ENCODE measurements around the gene REL.

Gene REL

GRCh38 chr2:60962528-60962927 is 81.2 kb downstream of the REL start:
- no peak overlapping the region for H3K4me3 ChIP-seq (ENCODE audit: low read length)
- TF ChIP-seq, protein P1, sequence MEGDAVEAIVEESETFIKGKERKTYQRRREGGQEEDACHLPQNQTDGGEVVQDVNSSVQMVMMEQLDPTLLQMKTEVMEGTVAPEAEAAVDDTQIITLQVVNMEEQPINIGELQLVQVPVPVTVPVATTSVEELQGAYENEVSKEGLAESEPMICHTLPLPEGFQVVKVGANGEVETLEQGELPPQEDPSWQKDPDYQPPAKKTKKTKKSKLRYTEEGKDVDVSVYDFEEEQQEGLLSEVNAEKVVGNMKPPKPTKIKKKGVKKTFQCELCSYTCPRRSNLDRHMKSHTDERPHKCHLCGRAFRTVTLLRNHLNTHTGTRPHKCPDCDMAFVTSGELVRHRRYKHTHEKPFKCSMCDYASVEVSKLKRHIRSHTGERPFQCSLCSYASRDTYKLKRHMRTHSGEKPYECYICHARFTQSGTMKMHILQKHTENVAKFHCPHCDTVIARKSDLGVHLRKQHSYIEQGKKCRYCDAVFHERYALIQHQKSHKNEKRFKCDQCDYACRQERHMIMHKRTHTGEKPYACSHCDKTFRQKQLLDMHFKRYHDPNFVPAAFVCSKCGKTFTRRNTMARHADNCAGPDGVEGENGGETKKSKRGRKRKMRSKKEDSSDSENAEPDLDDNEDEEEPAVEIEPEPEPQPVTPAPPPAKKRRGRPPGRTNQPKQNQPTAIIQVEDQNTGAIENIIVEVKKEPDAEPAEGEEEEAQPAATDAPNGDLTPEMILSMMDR (conservative IDR thresholded peaks at IDR 0.05; ENCODE audit: low read length): no peak
- DNase-seq (ENCODE audit: low read depth): no peak

GRCh38 chr2:60963190-60963589 is 81.8 kb downstream of the REL start:
- no peak overlapping the region for H3K4me3 ChIP-seq (ENCODE audit: low read length)
- TF ChIP-seq, protein P1 (conservative IDR thresholded peaks at IDR 0.05; ENCODE audit: low read length): no peak
- no peak for DNase-seq (ENCODE audit: low read depth)

DNA sequence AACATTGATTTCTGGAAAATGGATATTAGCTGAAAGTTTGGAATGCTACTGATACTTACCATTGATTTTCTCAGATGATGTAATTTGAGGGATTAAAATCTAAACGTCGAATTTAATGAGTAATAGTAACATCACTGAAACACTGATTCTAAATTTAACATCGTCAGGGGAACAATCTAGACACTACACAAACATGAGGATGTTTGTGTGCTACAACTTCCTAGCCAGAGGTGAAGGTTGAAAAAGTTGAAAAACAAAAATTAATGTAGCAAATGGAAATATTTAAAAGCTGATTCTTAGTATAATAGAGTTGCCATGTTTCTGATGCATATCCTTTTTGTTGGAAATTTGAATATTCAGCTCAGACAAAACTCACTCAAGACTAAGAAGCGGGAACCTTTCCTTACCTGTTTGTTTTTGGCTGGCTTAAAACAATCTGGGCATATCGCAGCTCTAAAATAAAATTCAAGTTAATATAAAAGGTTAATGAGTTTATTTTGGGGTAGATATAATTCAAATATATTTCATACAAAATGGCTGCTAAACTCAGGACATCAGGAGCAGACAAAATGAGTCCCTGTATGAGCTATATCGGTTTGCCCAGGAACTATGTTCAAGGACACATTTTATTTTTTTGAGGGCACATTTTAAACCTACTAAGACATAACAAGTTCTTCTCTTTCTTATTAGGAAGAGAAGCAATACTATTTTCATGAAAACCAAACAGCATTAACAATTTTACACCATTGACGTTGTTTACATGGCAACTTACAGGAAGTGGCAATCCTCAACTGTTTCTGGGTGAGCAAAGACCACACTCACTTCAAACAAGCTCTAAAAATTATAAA is 83.5 kb downstream of the REL start:
- DNase-seq (ENCODE audit: low read depth): no peak
- TF ChIP-seq, protein P1 (conservative IDR thresholded peaks at IDR 0.05; ENCODE audit: low read length): no peak
- no peak overlapping the region for H3K4me3 ChIP-seq (ENCODE audit: low read length)

DNA sequence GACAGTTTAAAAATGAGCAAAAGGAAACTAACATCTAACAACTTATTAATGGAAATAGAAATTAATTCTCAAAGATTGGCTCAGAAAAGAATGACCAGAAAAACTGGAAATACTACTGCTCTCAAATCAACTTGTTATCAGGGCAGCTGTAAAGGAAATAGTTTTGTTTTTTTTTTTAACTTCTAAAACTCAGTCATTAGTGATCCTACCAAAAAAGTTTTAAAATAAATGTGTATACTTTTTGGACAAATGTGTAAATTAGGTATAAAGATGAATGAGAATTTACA is 84.1 kb downstream of the REL start:
- no peak overlapping the region for H3K4me3 ChIP-seq (ENCODE audit: low read length)
- TF ChIP-seq, protein P1 (conservative IDR thresholded peaks at IDR 0.05; ENCODE audit: low read length): no peak
- DNase-seq (ENCODE audit: low read depth): no peak

DNA sequence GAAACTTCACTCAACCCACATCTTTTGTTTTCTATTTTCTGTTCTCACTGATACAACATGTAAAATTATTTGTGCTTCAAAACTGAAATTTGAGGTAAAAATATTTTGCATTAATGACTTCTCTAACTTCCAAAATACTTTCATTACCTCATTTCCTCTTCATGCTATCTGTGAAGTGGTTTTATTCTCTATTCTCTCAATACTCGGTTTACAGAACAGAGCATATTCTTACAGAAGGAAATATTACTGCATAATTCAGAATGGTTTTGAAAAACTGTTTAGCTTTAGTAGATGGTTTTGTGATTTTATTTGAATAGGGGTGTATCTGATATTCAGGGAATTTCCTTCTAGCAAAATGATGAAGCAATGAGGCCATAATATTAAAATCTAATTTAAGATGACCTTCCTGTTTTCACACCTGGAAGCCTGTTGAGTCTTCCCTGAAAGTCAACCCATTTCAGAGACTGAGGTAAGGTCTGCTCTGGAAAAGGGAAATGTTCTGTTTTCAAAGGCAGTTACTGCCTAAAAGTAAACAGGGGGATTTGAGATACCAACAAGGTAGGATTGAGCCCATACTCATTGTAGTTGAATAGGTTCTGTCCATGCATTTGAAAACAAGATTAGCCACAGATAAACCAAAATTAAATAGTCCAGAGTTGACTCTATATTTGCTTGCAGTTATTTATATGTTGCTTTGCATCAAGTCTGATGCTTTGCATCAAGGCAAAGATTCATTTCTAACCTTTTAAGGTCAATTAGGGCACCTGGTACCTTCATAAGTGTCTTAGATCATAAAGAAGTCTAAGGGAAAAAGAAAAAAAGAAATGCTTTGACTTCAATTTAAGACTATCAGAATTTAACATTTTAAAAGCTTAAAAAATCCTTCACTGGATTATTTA is 85.4 kb downstream of the REL start:
- TF ChIP-seq, protein P1 (conservative IDR thresholded peaks at IDR 0.05; ENCODE audit: low read length): no peak
- no peak overlapping the region for H3K4me3 ChIP-seq (ENCODE audit: low read length)

GRCh38 chr2:60972889-60973656 is 91.7 kb downstream of the REL start:
- no peak overlapping the region for H3K4me3 ChIP-seq (ENCODE audit: low read length)
- DNase-seq (ENCODE audit: low read depth): no peak
- TF ChIP-seq, protein P1 (conservative IDR thresholded peaks at IDR 0.05; ENCODE audit: low read length): no peak

More for the DNA sequence above, 85.4 kb downstream of the REL start:
- no peak for DNase-seq (ENCODE audit: low read depth)
